GM12892 (cell line): ENCODE data around the gene KCNK2.

ENCODE experiments used
- POLR2A ChIP-seq: IDR thresholded peaks from 2 replicates; pipeline ENCODE4 v1.6.1; 2011; ENCODE audit warnings: low read depth, low read length, control low read depth
- POLR2AphosphoS5 ChIP-seq: IDR thresholded peaks from 2 replicates; pipeline ENCODE4 v1.6.1; 2011; ENCODE audit warnings: low read depth, low read length, control low read depth

- TF ChIP-seq POLR2A (no peak), POLR2AphosphoS5 (no peak)
Measured at GRCh38 chr1:215115760-215116159, 33.2 kb downstream of the KCNK2 start.
